SK-N-SH (cell line): Measurements from ENCODE around the gene C22orf31. TPM values are rescaled to one million over a fixed set of nuclear protein-coding genes. Genes with fewer than 3 reads are reported as not detected.

Experiments
- CTCF ChIA-PET: fragments of 300-600, 350-600 bp; formaldehyde crosslinking; extraction: SDS; loops from one replicate; lab custom pipeline; 2021; lab: Yijun Ruan, JAX
- POLR2A ChIA-PET: fragments of 350-600 bp; sonication (Branson Sonifier 250); formaldehyde crosslinking; extraction: SDS; loops from one replicate; lab custom pipeline; 2020; ENCODE audit warnings: antibody characterized with exemption, inconsistent platforms; lab: Yijun Ruan, JAX
- DNase-seq: peaks from one replicate; pipeline ENCODE4 v3.0.0; 2012
- H2AFZ ChIP-seq: fragments of 200-600 bp; sonication (generic); 2 replicates; pipeline ENCODE4 v1.8.1; 2016; ENCODE audit warnings: antibody characterized with exemption, mild to moderate bottlenecking, low read depth
- H3F3A ChIP-seq: fragments of 200-600 bp; sonication (generic); replicated peaks from 2 replicates; pipeline ENCODE3; 2016; ENCODE audit warnings: antibody characterized with exemption, mild to moderate bottlenecking; ENCODE audit not compliant: insufficient read depth
- H3K27ac ChIP-seq, 2 experiments: fragments of 200-500 bp in 1 of 2; fragments of 200-600 bp in 1 of 2; sonication (Bioruptor generic) in 1 of 2; sonication (generic), shearing (Covaris generic) in 1 of 2; 2 replicates each; pipeline versions ENCODE4 v1.5.1 to v1.6.1; 2014 to 2016; ENCODE audit warnings: low read depth in 2 of 2, inconsistent platforms in 1 of 2, low read length in 1 of 2, mild to moderate bottlenecking in 1 of 2, mixed read lengths in 1 of 2
- H3K27me3 ChIP-seq: fragments of 200-600 bp; sonication (generic), shearing (Covaris generic); 2 replicates; pipeline ENCODE4 v1.6.1; 2016; ENCODE audit warnings: mixed run types; ENCODE audit not compliant: insufficient read depth
- H3K36me3 ChIP-seq, 2 experiments: fragments of 200-500 bp in 1 of 2; fragments of 200-600 bp in 1 of 2; sonication (Bioruptor generic) in 1 of 2; sonication (generic) in 1 of 2; replicated peaks in 1 of 2; 2 replicates each; pipeline versions ENCODE3 to v1.5.1; 2014 to 2016; ENCODE audit warnings: low read length in 1 of 2, mild to moderate bottlenecking in 1 of 2; ENCODE audit not compliant: insufficient read depth in 2 of 2, control insufficient read depth in 1 of 2
- H3K4me1 ChIP-seq, 2 experiments: fragments of 200-500 bp in 1 of 2; fragments of 200-600 bp in 1 of 2; sonication (Bioruptor generic) in 1 of 2; sonication (generic), shearing (Covaris generic) in 1 of 2; 2 replicates each; pipeline versions ENCODE4 v1.5.1 to v1.6.1; 2014 to 2016; ENCODE audit warnings: low read depth in 1 of 2, low read length in 1 of 2, mixed run types in 1 of 2; ENCODE audit not compliant: insufficient read depth in 2 of 2, control insufficient read depth in 1 of 2
- H3K4me2 ChIP-seq: fragments of 200-600 bp; sonication (generic), shearing (Covaris generic); 2 replicates; pipeline ENCODE4 v1.6.1; 2017; ENCODE audit warnings: mixed run types
- H3K4me3 ChIP-seq, 2 experiments: fragments of 200-500 bp in 1 of 2; fragments of 200-600 bp in 1 of 2; sonication (Bioruptor generic) in 1 of 2; sonication (generic), shearing (Covaris generic) in 1 of 2; 2 replicates each; pipeline versions ENCODE4 v1.5.1 to v1.8.1; 2014 to 2016; ENCODE audit warnings: low read depth in 2 of 2, inconsistent platforms in 1 of 2, low read length in 1 of 2, mild to moderate bottlenecking in 1 of 2, mixed read lengths in 1 of 2, moderate library complexity in 1 of 2
- H3K79me2 ChIP-seq: fragments of 200-600 bp; sonication (generic); 2 replicates; pipeline ENCODE4 v1.8.1; 2017; ENCODE audit warnings: mild to moderate bottlenecking; ENCODE audit not compliant: insufficient read depth
- H3K9ac ChIP-seq: fragments of 200-600 bp; sonication (generic); 2 replicates; pipeline ENCODE4 v1.6.1; 2017; ENCODE audit warnings: mixed run types
- H3K9me2 ChIP-seq: fragments of 200-600 bp; sonication (generic); 2 replicates; pipeline ENCODE4 v1.6.1; 2017; ENCODE audit warnings: mixed run types
- H3K9me3 ChIP-seq: fragments of 200-600 bp; sonication (generic); 2 replicates; pipeline ENCODE4 v1.6.1; 2017; ENCODE audit warnings: mixed run types, mild to moderate bottlenecking, moderate library complexity
- H4K20me1 ChIP-seq: fragments of 200-600 bp; sonication (generic); 2 replicates; pipeline ENCODE4 v1.6.1; 2017; ENCODE audit warnings: mild to moderate bottlenecking, mixed run types; ENCODE audit not compliant: insufficient read depth
- CHD2 ChIP-seq: fragments of 150-350 bp; IDR thresholded peaks from 2 replicates; pipeline ENCODE4 v1.6.1; 2018; ENCODE audit warnings: low read length; ENCODE audit not compliant: partially characterized antibody
- ELF1 ChIP-seq: IDR thresholded peaks from 2 replicates; pipeline ENCODE4 v1.4.0; 2012
- EP300 ChIP-seq, 2 experiments: IDR thresholded peaks; 2 replicates each; pipeline versions ENCODE4 v1.4.0 to v1.6.1; 2012; ENCODE audit warnings: borderline replicate concordance in 1 of 2, low read depth in 1 of 2, low read length in 1 of 2
- EZH2phosphoT487 ChIP-seq: fragments of 200-600 bp; sonication (generic); IDR thresholded peaks from 2 replicates; pipeline ENCODE4 v1.6.1; 2017; ENCODE audit warnings: low read depth, mixed run types, mild to moderate bottlenecking, antibody characterized with exemption, moderate library complexity, borderline replicate concordance
- FOSL2 ChIP-seq: IDR thresholded peaks from 2 replicates; pipeline ENCODE4 v1.4.0; 2012; ENCODE audit warnings: low read depth, mild to moderate bottlenecking, moderate library complexity, borderline replicate concordance
- FOXJ3 ChIP-seq: sonication (generic); formaldehyde crosslinking; IDR thresholded peaks from 2 replicates; pipeline ENCODE4 v1.5.1; 2020; ENCODE audit warnings: mild to moderate bottlenecking, missing genetic modification reagents
- IRF3 ChIP-seq: fragments of 150-350 bp; IDR thresholded peaks from 2 replicates; pipeline ENCODE4 v1.6.1; 2016; ENCODE audit warnings: mild to moderate bottlenecking, low read depth, low read length
- JUND ChIP-seq: IDR thresholded peaks from 2 replicates; pipeline ENCODE4 v1.4.0; 2012
- MAX ChIP-seq: IDR thresholded peaks from 2 replicates; pipeline ENCODE4 v1.4.0; 2012; ENCODE audit warnings: low read depth
- MXI1 ChIP-seq: IDR thresholded peaks from 2 replicates; pipeline ENCODE4 v1.6.1; 2012; ENCODE audit warnings: mild to moderate bottlenecking, low read depth, low read length, improper control_type of control experiment
- REST ChIP-seq: IDR thresholded peaks from 2 replicates; pipeline ENCODE4 v1.6.1; 2012; ENCODE audit warnings: mild to moderate bottlenecking, low read depth, low read length, moderate library complexity
- RFX5 ChIP-seq: IDR thresholded peaks from 2 replicates; pipeline ENCODE4 v1.6.1; 2012; ENCODE audit warnings: mild to moderate bottlenecking, improper control_type of control experiment, low read length
- RXRA ChIP-seq: IDR thresholded peaks from 2 replicates; pipeline ENCODE4 v1.4.0; 2012; ENCODE audit warnings: low read depth, mild to moderate bottlenecking, borderline replicate concordance
- SIN3A ChIP-seq: IDR thresholded peaks from 2 replicates; pipeline ENCODE4 v1.6.1; 2012; ENCODE audit warnings: low read depth, mild to moderate bottlenecking, low read length, moderate library complexity, borderline replicate concordance
- SMC3 ChIP-seq: IDR thresholded peaks from 2 replicates; pipeline ENCODE4 v1.6.1; 2012; ENCODE audit warnings: low read depth, low read length, improper control_type of control experiment
- TCF12 ChIP-seq: IDR thresholded peaks from 2 replicates; pipeline ENCODE4 v1.4.0; 2012
- TEAD4 ChIP-seq: IDR thresholded peaks from 2 replicates; pipeline ENCODE4 v1.4.0; 2012; ENCODE audit warnings: mild to moderate bottlenecking, borderline replicate concordance; ENCODE audit not compliant: insufficient read depth
- USF2 ChIP-seq: fragments of 150-350 bp; IDR thresholded peaks from 2 replicates; pipeline ENCODE4 v1.6.1; 2017; ENCODE audit warnings: antibody characterized with exemption, low read length, low read depth, borderline replicate concordance
- YY1 ChIP-seq: IDR thresholded peaks from 2 replicates; pipeline ENCODE4 v1.4.0; 2012; ENCODE audit warnings: low read depth, mild to moderate bottlenecking
- WGBS: methylation state at CpG from one replicate; pipeline ENCODE4 v1.1.6; 2017; ENCODE audit warnings: low lambda C conversion rate; 5-methylcytosine and 5-hydroxymethylcytosine counted together
- polyA plus RNA-seq, 3 experiments: library from polyadenylated mRNA; depleted of rRNA; stranded (reverse); fragments of >200 nt; gene quantifications; 2 replicates each; pipeline ENCODE4 v1.2.3, GENCODE V29; 2012
- TF ChIP-seq, protein P1 (sequence below): IDR thresholded peaks from 2 replicates; pipeline ENCODE4 v1.4.0; 2012; ENCODE audit warnings: low read depth, borderline replicate concordance
- TF ChIP-seq, protein P2 (sequence below): IDR thresholded peaks from 2 replicates; pipeline ENCODE4; 2012

The C22orf31 gene
- polyA plus RNA-seq, 1 of the 3 experiments (the other 2 are of a cell fraction), result not detected

GRCh38 chr22:29105468-29105867, 43.8 kb upstream of the C22orf31 start (continued):
- TF ChIP-seq, protein P1, sequence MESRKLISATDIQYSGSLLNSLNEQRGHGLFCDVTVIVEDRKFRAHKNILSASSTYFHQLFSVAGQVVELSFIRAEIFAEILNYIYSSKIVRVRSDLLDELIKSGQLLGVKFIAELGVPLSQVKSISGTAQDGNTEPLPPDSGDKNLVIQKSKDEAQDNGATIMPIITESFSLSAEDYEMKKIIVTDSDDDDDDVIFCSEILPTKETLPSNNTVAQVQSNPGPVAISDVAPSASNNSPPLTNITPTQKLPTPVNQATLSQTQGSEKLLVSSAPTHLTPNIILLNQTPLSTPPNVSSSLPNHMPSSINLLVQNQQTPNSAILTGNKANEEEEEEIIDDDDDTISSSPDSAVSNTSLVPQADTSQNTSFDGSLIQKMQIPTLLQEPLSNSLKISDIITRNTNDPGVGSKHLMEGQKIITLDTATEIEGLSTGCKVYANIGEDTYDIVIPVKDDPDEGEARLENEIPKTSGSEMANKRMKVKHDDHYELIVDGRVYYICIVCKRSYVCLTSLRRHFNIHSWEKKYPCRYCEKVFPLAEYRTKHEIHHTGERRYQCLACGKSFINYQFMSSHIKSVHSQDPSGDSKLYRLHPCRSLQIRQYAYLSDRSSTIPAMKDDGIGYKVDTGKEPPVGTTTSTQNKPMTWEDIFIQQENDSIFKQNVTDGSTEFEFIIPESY, result no peak
- TF ChIP-seq SIN3A (no peak), EP300 (IDR thresholded peaks at IDR 0.05; ENCODE audit: borderline replicate concordance in 1 of 2, low read depth in 1 of 2, low read length in 1 of 2) (no peak), RFX5 (no peak), FOSL2 (no peak)

DNA sequence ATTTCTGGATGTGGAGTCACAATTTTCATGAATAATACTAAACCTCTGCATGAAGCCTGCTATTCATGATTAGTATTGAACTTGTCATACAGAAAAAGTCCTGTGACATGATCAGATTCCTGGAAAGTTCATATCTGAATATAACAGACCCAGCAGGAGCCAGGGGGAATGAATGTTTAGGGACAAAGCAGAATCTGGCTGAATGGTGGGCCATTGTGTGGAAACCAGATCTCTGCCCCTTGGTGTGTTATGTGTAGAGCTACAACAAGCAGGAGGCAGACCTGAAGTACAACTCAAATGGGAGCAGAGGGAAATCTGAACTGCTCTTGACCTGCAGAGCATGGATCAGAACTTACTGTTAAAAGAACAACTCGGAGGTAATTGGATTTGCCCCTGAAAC, 41.5 kb upstream of the C22orf31 start:
- no peaks in the 10 kb centered on the region for H3K9me2 ChIP-seq
- no peak overlapping the region for H3K4me3 ChIP-seq
- H3K36me3 ChIP-seq, result peaks cover 0 to 7% of the 10 kb centered on the region in 2 experiments
- no peak overlapping the region for H3K4me2 ChIP-seq
- H3K79me2 ChIP-seq, result no peaks in the 10 kb centered on the region
- peaks cover 0 to 2% of the 10 kb centered on the region in 2 experiments; a peak in 1 of 4 replicates for H3K4me1 ChIP-seq
- no peak for DNase-seq
- H4K20me1 ChIP-seq, result no peaks in the 10 kb centered on the region
- no peak overlapping the region for H2AFZ ChIP-seq
- no peak overlapping the region for H3K27ac ChIP-seq
- CTCF ChIA-PET, result interaction anchor here (1.5 to 2.1 kb wide), 2 partner anchors 10 to 51 kb away, joined by 3 to 5 read pairs; no protein-coding TSS in a partner anchor
- H3K9me3 ChIP-seq, result no peaks in the 10 kb centered on the region
- TF ChIP-seq YY1, result no peak
- no peak for TF ChIP-seq FOXJ3
- TF ChIP-seq TEAD4, result no peak
- no peak for TF ChIP-seq CHD2
- TF ChIP-seq MAX, result no peak
- no peak for TF ChIP-seq SMC3
- TF ChIP-seq MXI1, result no peak
- TF ChIP-seq JUND, result no peak
- TF ChIP-seq RFX5, result no peak
- no peak for TF ChIP-seq TCF12
- TF ChIP-seq, protein P2, sequence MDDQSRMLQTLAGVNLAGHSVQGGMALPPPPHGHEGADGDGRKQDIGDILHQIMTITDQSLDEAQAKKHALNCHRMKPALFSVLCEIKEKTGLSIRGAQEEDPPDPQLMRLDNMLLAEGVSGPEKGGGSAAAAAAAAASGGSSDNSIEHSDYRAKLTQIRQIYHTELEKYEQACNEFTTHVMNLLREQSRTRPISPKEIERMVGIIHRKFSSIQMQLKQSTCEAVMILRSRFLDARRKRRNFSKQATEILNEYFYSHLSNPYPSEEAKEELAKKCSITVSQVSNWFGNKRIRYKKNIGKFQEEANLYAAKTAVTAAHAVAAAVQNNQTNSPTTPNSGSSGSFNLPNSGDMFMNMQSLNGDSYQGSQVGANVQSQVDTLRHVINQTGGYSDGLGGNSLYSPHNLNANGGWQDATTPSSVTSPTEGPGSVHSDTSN, result no peak
- no peak for TF ChIP-seq USF2
- TF ChIP-seq FOSL2, result no peak
- TF ChIP-seq SIN3A, result no peak
- TF ChIP-seq REST, result no peak
- TF ChIP-seq ELF1, result no peak
- TF ChIP-seq RXRA, result no peak
- TF ChIP-seq IRF3, result no peak
- TF ChIP-seq EZH2phosphoT487, result no peak
- TF ChIP-seq, all 33 proteins: peak for 0
- Histone ChIP-seq H3F3A (peaks cover 3% of the 10 kb centered on the region), H3K9ac (no peak overlapping the region), H3K27me3 (no peaks in the 10 kb centered on the region)
- POLR2A ChIA-PET, result no interaction called here
- WGBS, result 69% methylated on average over 1 of the region's 1 CpG
